GM18870 (cell line): ENCODE measurements around the gene PDE8B.

Experiments used
- ATAC-seq: cut with Tn5 transposase; IDR thresholded peaks from one replicate; pipeline ENCODE4 v1.9.1; 2021; ENCODE audit warnings: moderate library complexity; ENCODE audit not compliant: unreplicated experiment

Gene PDE8B, protein sequence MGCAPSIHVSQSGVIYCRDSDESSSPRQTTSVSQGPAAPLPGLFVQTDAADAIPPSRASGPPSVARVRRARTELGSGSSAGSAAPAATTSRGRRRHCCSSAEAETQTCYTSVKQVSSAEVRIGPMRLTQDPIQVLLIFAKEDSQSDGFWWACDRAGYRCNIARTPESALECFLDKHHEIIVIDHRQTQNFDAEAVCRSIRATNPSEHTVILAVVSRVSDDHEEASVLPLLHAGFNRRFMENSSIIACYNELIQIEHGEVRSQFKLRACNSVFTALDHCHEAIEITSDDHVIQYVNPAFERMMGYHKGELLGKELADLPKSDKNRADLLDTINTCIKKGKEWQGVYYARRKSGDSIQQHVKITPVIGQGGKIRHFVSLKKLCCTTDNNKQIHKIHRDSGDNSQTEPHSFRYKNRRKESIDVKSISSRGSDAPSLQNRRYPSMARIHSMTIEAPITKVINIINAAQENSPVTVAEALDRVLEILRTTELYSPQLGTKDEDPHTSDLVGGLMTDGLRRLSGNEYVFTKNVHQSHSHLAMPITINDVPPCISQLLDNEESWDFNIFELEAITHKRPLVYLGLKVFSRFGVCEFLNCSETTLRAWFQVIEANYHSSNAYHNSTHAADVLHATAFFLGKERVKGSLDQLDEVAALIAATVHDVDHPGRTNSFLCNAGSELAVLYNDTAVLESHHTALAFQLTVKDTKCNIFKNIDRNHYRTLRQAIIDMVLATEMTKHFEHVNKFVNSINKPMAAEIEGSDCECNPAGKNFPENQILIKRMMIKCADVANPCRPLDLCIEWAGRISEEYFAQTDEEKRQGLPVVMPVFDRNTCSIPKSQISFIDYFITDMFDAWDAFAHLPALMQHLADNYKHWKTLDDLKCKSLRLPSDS

GRCh38 chr5:77210091-77210963, at the start of gene PDE8B:
PDE8B (plus strand) TSS chr5:77210680; CDS start chr5:77210926, 246 bp downstream.
- no peak for ATAC-seq

GRCh38 chr5:77163453-77163852, 47.0 kb upstream of the PDE8B start:
- no peak for ATAC-seq

DNA sequence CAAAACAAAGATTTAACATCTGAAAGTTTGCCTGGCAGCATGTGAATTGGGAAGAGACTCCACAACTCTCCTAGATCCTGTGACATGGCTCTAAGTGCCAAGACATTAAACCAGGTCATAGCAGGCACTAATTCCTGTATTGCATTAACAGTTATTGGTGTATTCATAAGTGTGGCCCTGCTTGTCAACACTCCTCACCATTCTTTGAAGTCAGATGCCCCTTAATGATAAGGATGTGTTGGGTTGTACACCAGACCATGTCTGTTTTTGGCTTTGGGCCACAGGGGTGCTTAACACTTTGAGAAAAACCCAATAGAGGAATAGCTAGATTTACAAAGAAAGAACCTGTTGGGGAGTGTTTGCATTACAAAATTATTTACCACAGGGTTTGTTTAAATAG, 43.4 kb upstream of the PDE8B start:
- ATAC-seq = no peak

- no peak for ATAC-seq
These were observed 42.8 kb upstream of the PDE8B start for GRCh38 chr5:77167695-77168121.

DNA sequence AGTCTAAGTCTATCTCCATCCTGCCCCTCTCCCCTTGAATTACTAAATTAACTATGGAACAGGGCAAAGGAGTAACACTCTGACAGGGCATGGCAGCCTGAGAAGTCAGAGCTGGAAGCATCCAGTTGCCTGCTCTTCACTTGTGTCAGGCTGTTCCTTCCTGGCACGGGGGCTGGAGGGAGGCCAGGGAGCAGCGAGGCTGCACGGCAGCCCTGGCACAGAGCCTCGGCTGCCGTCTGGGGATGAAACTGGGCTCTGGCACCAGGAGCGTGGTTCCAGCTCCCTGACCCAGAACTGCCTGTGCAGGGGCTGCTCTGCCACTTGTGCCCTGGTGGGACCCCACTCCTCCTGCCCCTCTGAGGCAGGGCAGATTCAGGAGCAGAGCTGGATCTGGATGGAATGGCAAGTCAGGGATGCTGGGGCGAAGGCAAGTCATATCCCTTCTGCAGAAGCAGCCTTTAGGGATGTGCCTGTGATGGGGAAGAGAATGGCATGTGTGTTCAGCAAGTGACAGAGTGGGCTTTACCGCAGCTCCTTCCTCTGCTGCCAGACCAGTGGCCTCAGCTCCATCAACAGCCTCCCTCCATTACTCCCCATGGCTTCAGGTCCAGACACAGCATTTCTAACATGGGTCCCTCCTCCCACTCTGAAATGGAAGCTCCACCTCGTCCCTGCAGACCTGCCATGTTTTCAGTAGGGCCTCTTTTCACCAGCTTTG, 42.2 kb upstream of the PDE8B start:
- ATAC-seq = no peak

DNA sequence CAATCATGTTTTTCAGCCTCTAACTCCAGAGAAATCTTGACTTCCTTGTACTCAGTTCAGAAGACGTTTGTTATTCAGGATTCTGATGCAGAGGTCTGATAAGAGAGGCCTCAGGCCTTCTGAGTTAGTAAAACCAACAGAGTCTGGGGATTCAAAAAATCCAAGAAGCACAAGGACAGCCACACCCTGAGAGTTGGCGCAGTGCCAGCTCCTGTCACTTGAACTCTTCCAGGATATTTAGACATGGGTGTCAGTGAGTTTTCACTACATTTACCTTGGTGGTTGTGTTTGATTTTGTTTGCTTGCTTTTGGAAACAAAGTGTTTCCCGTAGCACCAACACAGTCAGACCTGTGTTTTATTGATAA, 41.6 kb upstream of the PDE8B start:
- no peak for ATAC-seq

DNA sequence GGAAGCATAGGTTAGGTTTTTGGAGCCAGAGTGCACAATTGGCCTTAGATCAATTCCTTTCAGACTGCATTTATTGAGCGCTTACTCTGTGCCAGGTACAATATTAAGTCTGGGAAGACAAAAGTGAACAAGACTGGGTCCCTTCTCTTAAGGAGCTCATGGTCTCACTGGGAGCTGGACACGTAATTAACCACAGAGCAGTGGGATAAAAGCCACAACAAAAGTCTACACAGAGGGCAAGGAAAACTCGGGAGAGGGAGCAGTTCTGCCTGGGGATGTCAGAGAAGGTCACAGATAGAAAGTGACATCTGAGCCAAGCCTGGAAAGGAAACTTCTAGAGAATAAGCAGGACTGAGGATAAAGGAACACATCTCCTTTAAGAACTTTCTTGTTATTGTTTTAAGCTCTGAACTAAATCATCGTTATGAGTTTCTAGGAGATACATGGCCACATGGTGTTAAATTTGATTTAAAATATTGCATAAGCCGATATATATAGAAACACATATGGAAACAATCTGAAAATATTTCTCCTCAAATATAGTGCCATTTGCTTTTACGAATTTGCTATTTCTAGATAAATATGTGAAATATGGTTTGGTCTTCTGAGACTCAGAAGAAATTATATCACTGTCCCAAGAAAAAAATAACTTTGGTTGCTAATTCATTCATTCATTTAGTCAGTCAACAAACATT, 40.1 kb upstream of the PDE8B start:
- no peak for ATAC-seq

- no peak for ATAC-seq
These were observed 39.2 kb upstream of the PDE8B start for GRCh38 chr5:77171141-77171910.

DNA sequence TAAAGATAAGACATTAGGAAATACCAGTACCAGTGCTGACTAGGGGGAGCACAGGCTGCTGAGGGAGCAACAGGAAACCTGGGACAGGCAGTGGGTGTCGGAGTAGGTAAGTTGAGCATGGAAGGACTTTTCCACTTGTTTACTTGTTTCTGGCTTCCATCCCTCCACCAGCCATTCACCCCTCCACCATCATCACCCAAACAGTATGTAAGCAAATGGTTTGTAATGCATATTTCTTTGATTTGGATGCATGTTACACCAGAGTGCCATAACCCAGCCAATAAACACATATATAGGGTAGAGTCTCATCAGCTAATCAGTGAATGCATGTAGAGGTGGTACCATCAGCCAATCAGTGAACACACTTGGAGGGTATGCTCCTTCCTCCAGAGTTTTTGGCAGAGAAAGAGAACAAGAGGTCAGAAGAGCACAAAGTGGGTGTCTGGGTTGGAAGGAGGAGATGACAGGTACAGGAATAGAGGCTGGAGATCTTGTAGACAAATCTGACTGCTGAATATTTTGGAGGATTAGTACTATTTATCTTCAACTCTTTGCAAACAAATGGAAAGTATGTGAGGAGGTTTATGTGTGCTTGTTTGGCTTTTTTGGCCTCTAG, 37.7 kb upstream of the PDE8B start:
- no peak for ATAC-seq

DNA sequence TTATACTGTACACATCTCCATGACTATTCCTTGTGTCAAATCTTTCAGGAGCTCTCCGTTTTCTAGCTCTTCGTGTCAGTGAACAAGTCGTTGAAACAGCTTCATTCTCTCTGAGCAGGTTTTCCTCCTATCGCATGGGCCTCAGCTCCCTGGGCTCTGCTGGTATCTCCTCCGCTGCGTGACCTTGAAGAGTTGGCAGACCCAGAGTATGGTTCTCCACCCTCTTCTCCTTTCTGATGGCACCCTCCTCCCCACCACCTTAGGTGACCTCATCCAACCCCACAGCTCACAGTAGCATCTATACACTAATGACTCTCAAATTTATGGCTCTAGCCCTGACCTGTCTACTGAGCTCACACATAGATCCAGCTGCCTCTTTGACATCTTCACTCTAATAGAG, 36.0 kb upstream of the PDE8B start:
- ATAC-seq = no peak

DNA sequence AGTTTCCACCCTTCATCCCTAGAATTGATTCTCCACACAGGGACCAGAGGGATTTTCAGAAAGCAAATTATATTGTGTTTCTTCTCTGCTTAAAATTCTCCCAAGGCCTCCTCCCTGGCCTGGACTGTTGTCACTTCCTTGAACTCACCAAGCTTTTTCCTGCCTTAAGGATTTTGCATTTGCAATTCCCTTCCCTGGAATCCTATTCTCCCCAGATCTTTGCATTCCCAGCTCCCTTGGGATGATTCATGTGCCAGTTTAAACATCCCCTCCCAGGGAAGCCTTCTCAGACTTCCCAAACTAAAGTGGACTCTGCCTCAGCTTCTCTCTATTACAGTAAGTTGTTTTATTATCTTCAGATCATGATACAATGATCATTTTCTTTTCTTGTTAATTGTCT, 35.2 kb upstream of the PDE8B start:
- ATAC-seq = no peak

GRCh38 chr5:77176429-77176828, 34.1 kb upstream of the PDE8B start:
- ATAC-seq = no peak

GRCh38 chr5:77177576-77177975, 32.9 kb upstream of the PDE8B start:
- ATAC-seq = no peak

DNA sequence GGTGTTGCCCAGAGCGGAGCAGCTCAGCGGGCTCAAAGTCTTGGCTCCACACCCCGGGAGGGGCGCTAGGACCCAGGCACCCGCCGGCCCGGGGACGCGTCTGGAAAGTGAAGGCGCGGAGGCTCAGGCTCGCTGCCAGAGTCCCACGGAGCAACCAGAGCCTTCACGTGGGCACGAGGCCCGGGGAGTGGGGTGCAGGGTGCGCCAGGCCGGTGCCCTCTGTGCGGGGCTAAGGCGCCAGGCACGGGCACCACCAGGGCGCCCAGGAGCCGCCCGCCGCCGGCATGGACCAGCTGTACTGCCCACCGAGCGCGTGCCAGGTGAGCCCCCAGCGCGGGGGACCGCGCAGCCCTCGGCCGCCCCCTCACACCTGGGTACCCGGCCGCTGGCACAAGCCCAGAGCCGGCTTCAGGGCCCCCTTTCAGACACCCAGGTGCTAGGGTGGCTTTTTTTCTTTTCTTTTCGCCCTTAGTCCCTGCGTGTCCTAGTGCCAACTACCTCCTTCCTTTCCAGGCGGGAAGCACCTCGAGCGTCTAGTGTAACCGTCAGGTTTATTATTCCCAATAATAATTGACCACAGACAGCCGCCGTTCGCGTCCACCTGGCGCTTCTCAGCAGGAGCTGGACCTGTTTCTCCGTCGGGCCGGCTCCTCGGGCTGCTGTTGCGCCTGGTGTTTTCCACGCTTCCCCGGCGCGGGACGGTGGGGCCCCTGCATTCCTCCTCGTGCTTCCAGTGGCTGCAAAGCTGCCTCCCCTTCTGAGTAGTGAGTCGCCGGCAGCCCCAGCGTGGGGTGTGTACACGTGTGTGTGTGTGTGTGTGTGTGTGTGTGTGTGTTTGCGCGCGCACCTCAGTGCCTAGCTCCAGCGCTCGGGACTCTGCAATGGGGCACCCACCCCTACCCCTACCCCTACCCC, 30.1 kb upstream of the PDE8B start:
- no peak for ATAC-seq

DNA sequence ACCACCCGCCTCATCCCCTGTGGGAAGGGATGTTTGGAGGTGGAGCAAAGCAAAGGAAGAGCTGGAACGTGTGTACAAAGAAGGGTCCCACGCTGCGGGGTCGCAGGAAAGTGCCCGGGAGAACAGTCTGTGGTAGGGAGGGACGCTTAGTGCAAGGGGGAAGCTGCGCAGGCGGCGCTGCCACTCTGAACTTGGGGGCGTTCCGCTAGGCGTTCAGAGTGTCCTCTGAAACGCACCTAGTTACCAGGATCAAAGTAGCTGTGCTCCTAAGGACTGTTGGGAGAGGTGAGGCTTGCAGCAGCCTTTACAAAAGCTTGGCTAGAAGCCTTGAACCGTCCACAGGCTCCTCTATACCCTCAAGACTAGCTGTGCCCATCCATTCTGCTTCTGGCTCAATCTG, 29.3 kb upstream of the PDE8B start:
- no peak for ATAC-seq

DNA sequence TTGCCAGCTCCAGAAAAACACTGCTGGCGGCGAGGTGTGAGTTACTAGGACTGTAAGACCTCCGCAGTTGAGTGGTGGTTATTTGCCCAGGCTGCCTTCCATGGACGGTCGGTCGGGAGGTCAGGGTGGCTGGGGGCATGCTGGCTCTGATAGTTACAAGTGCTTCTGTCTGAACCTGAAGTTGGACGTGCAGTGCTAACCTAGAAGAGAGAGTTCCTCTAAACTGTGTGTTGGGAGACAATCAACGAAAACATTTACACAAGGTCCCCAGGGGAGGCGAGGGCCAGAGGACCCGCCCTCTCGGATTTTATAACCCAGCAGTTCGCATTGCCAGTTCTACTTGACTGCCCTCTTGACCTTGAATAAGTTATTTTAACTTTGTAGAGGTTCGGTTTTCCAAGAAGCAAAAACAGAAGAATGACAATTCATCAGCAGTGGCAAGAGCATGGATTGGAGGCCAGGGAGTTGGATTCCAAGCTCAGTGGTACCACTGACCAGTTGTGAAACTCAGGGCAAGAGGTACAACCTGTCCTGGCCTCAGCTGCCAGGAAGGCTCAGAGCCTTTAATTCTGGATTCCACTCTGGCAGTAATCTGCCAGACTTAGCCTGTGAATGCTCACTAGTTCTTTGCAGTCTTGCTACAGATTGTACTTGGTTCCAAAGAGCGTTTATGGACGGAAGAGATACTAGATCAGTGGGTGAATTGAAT, 28.7 kb upstream of the PDE8B start:
- no peak for ATAC-seq

GRCh38 chr5:77182367-77182766, 28.1 kb upstream of the PDE8B start:
- no peak for ATAC-seq
